DOHH2 (cell line): ENCODE measurements around the gene SHC3.

Experiments
- CTCF ChIP-seq: fragments of 200-600 bp; sonication (generic); IDR thresholded peaks from one replicate; pipeline ENCODE4 v1.5.1; 2014; ENCODE audit warnings: antibody characterized with exemption, mild to moderate bottlenecking, low read depth, low read length; ENCODE audit not compliant: poor library complexity, severe bottlenecking
- EZH2phosphoT487 ChIP-seq: fragments of 200-600 bp; sonication (generic); IDR thresholded peaks from 2 replicates; pipeline ENCODE4 v1.6.1; 2017; ENCODE audit warnings: borderline replicate concordance, mild to moderate bottlenecking, antibody characterized with exemption, low read length, moderate library complexity, mixed read lengths

- TF ChIP-seq CTCF (no peak), EZH2phosphoT487 (no peak)
These were observed 99.2 kb downstream of the SHC3 start for GRCh38 chr9:89079391-89079790.
